Coronary artery (tissue), 2 donors: Measurements from ENCODE around the gene NAA80.

Source experiments
- DNase-seq: peaks from one replicate; pipeline ENCODE4 v3.0.0-alpha.2; 2017; ENCODE audit warnings: low spot score
- H3K27ac ChIP-seq, 2 donors: fragments of 200-600 bp; sonication (generic); one replicate each; pipeline ENCODE4 v1.5.1; 2016 to 2019
- H3K4me3 ChIP-seq: fragments of 200-600 bp; sonication (generic); 2 replicates; pipeline ENCODE4 v1.5.1; 2016; ENCODE audit warnings: mild to moderate bottlenecking, moderate library complexity
- CTCF ChIP-seq: fragments of 200-600 bp; sonication (generic); IDR thresholded peaks from one replicate; pipeline ENCODE4 v1.5.1; 2019; ENCODE audit warnings: antibody characterized with exemption

NAA80 gene

DNA sequence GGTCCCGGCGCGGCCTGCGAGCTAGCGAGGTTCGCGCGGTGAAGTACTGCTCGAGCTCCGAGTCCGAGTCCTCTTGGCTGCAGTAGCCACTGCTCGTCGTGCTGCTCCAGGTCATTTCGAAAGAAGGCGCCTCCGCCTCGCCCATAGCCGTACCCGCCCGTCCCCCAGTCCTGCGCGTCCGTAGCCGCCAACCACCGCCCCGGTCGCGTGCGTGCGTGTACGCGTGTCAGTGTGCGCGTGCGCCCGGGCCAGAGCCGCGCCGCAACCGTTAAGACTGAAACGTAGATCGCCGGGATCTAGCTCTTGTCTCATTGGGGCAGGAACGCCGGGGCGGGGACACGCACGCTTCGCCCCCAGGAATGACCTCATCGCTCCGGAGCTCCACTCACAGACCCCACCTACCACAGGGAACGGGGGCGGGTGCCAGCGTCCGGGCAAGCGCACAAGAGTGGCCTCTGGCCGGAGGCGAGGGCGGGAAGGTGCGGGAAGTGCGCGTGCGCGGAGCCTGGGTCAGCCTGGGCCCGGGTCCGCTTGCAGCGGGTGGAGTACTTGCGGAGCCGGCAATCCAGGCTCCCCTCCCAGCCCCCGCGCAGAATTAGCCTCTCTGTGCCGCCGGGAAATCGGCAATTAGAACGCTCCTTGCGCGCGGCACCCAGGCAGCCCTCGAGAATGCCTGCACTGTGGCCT is 38.1 kb upstream of the NAA80 start:
- Histone ChIP-seq H3K27ac (peak overlapping the region; percentile 95 to 99), H3K4me3 (peak overlapping the region; percentile 91)
- DNase-seq, result peak; percentile 100
- no peak for TF ChIP-seq CTCF

- Histone ChIP-seq H3K27ac (peak overlapping the region; percentile 95 to 99), H3K4me3 (peak overlapping the region; percentile 91)
- DNase-seq, result no peak
- TF ChIP-seq CTCF, result no peak
Measured at GRCh38 chr3:50336452-50337174, 37.4 kb upstream of the NAA80 start.

GRCh38 chr3:50334339-50335075 is 35.3 kb upstream of the NAA80 start:
- no peak for DNase-seq
- Histone ChIP-seq H3K27ac (peak overlapping the region; percentile 91 to 95), H3K4me3 (peak overlapping the region; percentile 43)
- TF ChIP-seq CTCF, result no peak

DNA sequence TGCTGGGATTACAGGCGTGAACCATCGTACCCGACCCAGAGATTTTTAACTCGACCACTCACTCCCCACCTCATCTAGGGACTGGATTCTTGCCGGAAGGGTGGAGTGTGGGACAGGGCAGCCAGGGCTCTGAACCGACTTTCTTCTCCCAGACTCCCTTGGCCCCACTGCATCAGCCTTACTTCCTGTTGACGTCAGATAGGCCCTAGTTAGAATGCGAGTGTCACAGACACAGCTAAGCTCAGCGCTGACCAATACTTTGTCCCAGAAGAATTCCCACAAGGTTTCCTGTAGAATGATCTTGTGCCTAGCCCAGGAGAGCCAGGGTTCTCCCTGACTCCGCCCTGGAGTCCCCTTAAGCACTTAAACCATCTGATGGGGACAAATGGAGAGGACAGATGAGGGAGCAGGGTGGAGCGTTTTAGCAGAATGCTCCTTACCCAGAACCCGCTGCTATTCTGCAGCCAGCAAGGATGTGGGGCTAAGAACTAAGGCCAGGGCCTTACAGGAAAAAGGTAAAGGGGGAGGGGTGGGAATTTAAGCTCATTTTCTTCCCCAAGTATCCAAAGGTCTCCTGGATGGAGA is 34.6 kb upstream of the NAA80 start:
- DNase-seq, result peak; percentile 90
- peak overlapping the region; percentile 43 for H3K4me3 ChIP-seq
- TF ChIP-seq CTCF, result no peak
- peak overlapping the region; percentile 91 to 95 for H3K27ac ChIP-seq

GRCh38 chr3:50331364-50331907 is 32.2 kb upstream of the NAA80 start:
- no peak overlapping the region for H3K4me3 ChIP-seq
- no peak overlapping the region for H3K27ac ChIP-seq
- no peak for TF ChIP-seq CTCF
- DNase-seq, result no peak

- DNase-seq, result no peak
- no peak for TF ChIP-seq CTCF
- Histone ChIP-seq H3K4me3 (no peak overlapping the region), H3K27ac (no peak overlapping the region)
Measured at GRCh38 chr3:50330330-50330729, 31.1 kb upstream of the NAA80 start.
